ENCODE measurements around the gene MRM1. TPM values are rescaled to one million over a fixed set of nuclear protein-coding genes. Genes with fewer than 3 reads are reported as not detected.

Gene MRM1
- total and polyA plus RNA-seq, 9 of the 15 experiments (the other 6 are each of a cell fraction or from before 2014, with no cell fraction given): 0.61 to 28.4 (median 21.5) TPM

GRCh38 chr17:36614081-36614480 lies 12.7 kb downstream of the MRM1 start (continued):
- TF ChIP-seq MYC (IDR thresholded peaks at IDR 0.05; ENCODE audit: low read depth, low read length): no peak
- TF ChIP-seq MYC (CRISPR knock-in tag; IDR thresholded peaks at IDR 0.05; ENCODE audit: borderline replicate concordance, low read depth): no peak
- TF ChIP-seq TCF7L2 (IDR thresholded peaks at IDR 0.05; ENCODE audit: low read depth, low read length): no peak
- no peak for TF ChIP-seq SMAD1 (IDR thresholded peaks at IDR 0.05; ENCODE audit: low read depth, low read length, partially characterized antibody)
- no peak for TF ChIP-seq CHD1 (IDR thresholded peaks at IDR 0.05; ENCODE audit: low read length)
- TF ChIP-seq SREBF1 (IDR thresholded peaks at IDR 0.05; ENCODE audit: borderline replicate concordance, low read depth, low read length): no peak
- no peak for TF ChIP-seq SMAD2 (IDR thresholded peaks at IDR 0.05; ENCODE audit: low read depth, low read length)
- no peak for TF ChIP-seq BCOR (IDR thresholded peaks at IDR 0.05)
- no peak for TF ChIP-seq ATF6 (CRISPR knock-in tag; IDR thresholded peaks at IDR 0.05)
- TF ChIP-seq MAFF (IDR thresholded peaks at IDR 0.05; ENCODE audit: low read length): no peak

GRCh38 chr17:36614933-36615332 lies 13.6 kb downstream of the MRM1 start:
- no peak overlapping the region for H3K9ac ChIP-seq (ENCODE audit: insufficient read depth in 1 of 2, low read depth in 2 of 2, low read length in 2 of 2)
- ChIA-PET POLR2A (interaction anchor here (1.2 to 1.3 kb wide), 2 partner anchors 11 to 13 kb away, joined by 3 to 5 read pairs; partner anchors contain the start of gene MRM1), CTCF (ENCODE audit: low intra/inter-chr PET ratio) (no interaction called here)
- FAIRE-seq (no peak), ATAC-seq (no peak), DNase-seq (ENCODE audit: extremely low read depth in 1 of 4, low spot score in 3 of 4) (no peak)
- no peaks in the 10 kb centered on the region for H3K9me1 ChIP-seq (ENCODE audit: control insufficient read depth, insufficient read depth, low read length)
- in situ Hi-C loops (cut with MboI) (loop anchor here (10.0 kb wide), 1 partner anchor 630 kb away; no protein-coding TSS in a partner anchor), intact Hi-C loops (cut with micrococcal nuclease) (no loop called here)
- no peak overlapping the region for H3K4me3 ChIP-seq
- H2AFZ ChIP-seq (ENCODE audit: low read depth, low read length): no peak overlapping the region
- H3K27me3 ChIP-seq (ENCODE audit: control insufficient read depth in 2 of 2, insufficient read depth in 2 of 2, low read length in 2 of 2): peaks cover 0 to 23% of the 10 kb centered on the region in 2 experiments; a peak in 2 of 5 replicates
- H3K9me3 ChIP-seq (replicated peaks; ENCODE audit: control insufficient read depth, insufficient read depth, low read depth, low read length): no peaks in the 10 kb centered on the region
- peaks cover 13 to 17% of the 10 kb centered on the region in 2 experiments; a peak in 4 of 5 replicates for H3K4me1 ChIP-seq (replicated peaks in 1 of 2; ENCODE audit: control insufficient read depth in 2 of 2, insufficient read depth in 2 of 2, low read length in 2 of 2)
- H3K79me2 ChIP-seq (ENCODE audit: control insufficient read depth, insufficient read depth, low read length): no peaks in the 10 kb centered on the region
- no peak overlapping the region for H3K4me2 ChIP-seq (ENCODE audit: insufficient read depth, low read length)
- no peaks in the 10 kb centered on the region for H3K36me3 ChIP-seq (ENCODE audit: control insufficient read depth, insufficient read depth, low read length)
- 35% methylated on average over 4 of the region's 5 CpGs for WGBS (ENCODE audit: insufficient coverage, low coverage, missing lambda C conversion rate)
- H4K20me1 ChIP-seq (replicated peaks; ENCODE audit: control insufficient read depth, insufficient read depth, low read length): 0 out of 2 replicates have a peak, but pooled peaks cover 6% of the 10 kb centered on the region
- H3K27ac ChIP-seq (ENCODE audit: extremely low read depth, low read depth, low read length): no peak overlapping the region
- no TSS peak for BruUV-seq (replicated peaks)
- TF ChIP-seq ZFX (CRISPR knock-in tag; IDR thresholded peaks at IDR 0.05) (no peak), CREB1 (IDR thresholded peaks at IDR 0.05) (no peak), CREB1 (CRISPR knock-in tag; IDR thresholded peaks at IDR 0.05) (no peak), ZNF639 (CRISPR knock-in tag; conservative IDR thresholded peaks at IDR 0.05 in 1 of 2, IDR thresholded peaks at IDR 0.05 in 1 of 2) (no peak), ARNT (IDR thresholded peaks at IDR 0.05) (no peak), MAFG (tag; conservative IDR thresholded peaks at IDR 0.05) (no peak), EP400 (IDR thresholded peaks at IDR 0.05) (no peak), NCOA2 (IDR thresholded peaks at IDR 0.05; ENCODE audit: partially characterized antibody in 2 of 2) (no peak), CXXC5 (CRISPR knock-in tag; IDR thresholded peaks at IDR 0.05) (no peak), SREBF1 (IDR thresholded peaks at IDR 0.05; ENCODE audit: borderline replicate concordance, low read depth, low read length) (no peak), ZNF717 (CRISPR knock-in tag; IDR thresholded peaks at IDR 0.05) (no peak)
